ENCODE results near the gene CLDN14. TPM values are rescaled to one million over a fixed set of nuclear protein-coding genes. Genes with fewer than 3 reads are reported as not detected.

The CLDN14 gene
- total RNA-seq, 1 donor from 2014 or later = 0.58 TPM

- no peak overlapping the region for H3K27ac Mint-ChIP-seq
These were observed 44.6 kb upstream of the CLDN14 start for GRCh38 chr21:36524477-36524876.

GRCh38 chr21:36522219-36522808, 42.4 kb upstream of the CLDN14 start:
- Mint-ChIP-seq H3K4me1 (peaks cover 12% of the 10 kb centered on the region), H3K4me3 (no peak overlapping the region), H3K9me3 (peaks cover 7% of the 10 kb centered on the region), H3K36me3 (ENCODE audit: low read depth) (no peaks in the 10 kb centered on the region), H3K27ac (no peak overlapping the region), H3K27me3 (no peaks in the 10 kb centered on the region)
- ChIA-PET CTCF (no interaction called here), POLR2A (no interaction called here)
- DNase-seq (no peak), ATAC-seq (ENCODE audit: low read depth) (no peak)
- TF ChIP-seq CTCF (IDR thresholded peaks at IDR 0.05) = no peak
- intact Hi-C loops (cut with micrococcal nuclease) = no loop called here

More at GRCh38 chr21:36524477-36524876, 44.6 kb upstream of the CLDN14 start:
- no peak for TF ChIP-seq CTCF (IDR thresholded peaks at IDR 0.05)
- Mint-ChIP-seq H3K9me3 (peaks cover 7% of the 10 kb centered on the region), H3K36me3 (ENCODE audit: low read depth) (no peaks in the 10 kb centered on the region), H3K4me1 (no peaks in the 10 kb centered on the region), H3K27me3 (peaks cover 5% of the 10 kb centered on the region), H3K4me3 (no peak overlapping the region)
- intact Hi-C loops (cut with micrococcal nuclease) = no loop called here
- ChIA-PET POLR2A (no interaction called here), CTCF (no interaction called here)
- DNase-seq = no peak
- ATAC-seq (ENCODE audit: low read depth) = no peak

GRCh38 chr21:36518883-36519492, 39.1 kb upstream of the CLDN14 start:
- no peak overlapping the region for H3K27ac Mint-ChIP-seq
- ChIA-PET CTCF (no interaction called here), POLR2A (no interaction called here)
- H3K27me3 Mint-ChIP-seq = no peaks in the 10 kb centered on the region
- no peaks in the 10 kb centered on the region for H3K36me3 Mint-ChIP-seq (ENCODE audit: low read depth)
- DNase-seq = no peak
- no peak for ATAC-seq (ENCODE audit: low read depth)
- no peak for TF ChIP-seq CTCF (IDR thresholded peaks at IDR 0.05)
- intact Hi-C loops (cut with micrococcal nuclease) = no loop called here
- H3K4me3 Mint-ChIP-seq = no peak overlapping the region
- H3K9me3 Mint-ChIP-seq = peaks cover 7% of the 10 kb centered on the region
- H3K4me1 Mint-ChIP-seq = peaks cover 30% of the 10 kb centered on the region

GRCh38 chr21:36517366-36518075, 37.6 kb upstream of the CLDN14 start:
- intact Hi-C loops (cut with micrococcal nuclease) = no loop called here
- ChIA-PET CTCF (no interaction called here), POLR2A (no interaction called here)
- Mint-ChIP-seq H3K4me3 (no peak overlapping the region), H3K4me1 (peaks cover 41% of the 10 kb centered on the region), H3K36me3 (ENCODE audit: low read depth) (no peaks in the 10 kb centered on the region), H3K27me3 (no peaks in the 10 kb centered on the region), H3K9me3 (peaks cover 7% of the 10 kb centered on the region), H3K27ac (no peak overlapping the region)
- DNase-seq = no peak
- no peak for TF ChIP-seq CTCF (IDR thresholded peaks at IDR 0.05)
- ATAC-seq (ENCODE audit: low read depth) = no peak

- H3K27ac Mint-ChIP-seq = no peak overlapping the region
These were observed 36.4 kb upstream of the CLDN14 start for GRCh38 chr21:36516281-36516680.

More at GRCh38 chr21:36516281-36516680, 36.4 kb upstream of the CLDN14 start:
- no peak for ATAC-seq (ENCODE audit: low read depth)
- H3K36me3 Mint-ChIP-seq (ENCODE audit: low read depth) = no peaks in the 10 kb centered on the region
- ChIA-PET POLR2A (no interaction called here), CTCF (no interaction called here)
- H3K27me3 Mint-ChIP-seq = no peaks in the 10 kb centered on the region
- no peak for TF ChIP-seq CTCF (IDR thresholded peaks at IDR 0.05)
- H3K4me3 Mint-ChIP-seq = no peak overlapping the region
- intact Hi-C loops (cut with micrococcal nuclease) = no loop called here
- H3K4me1 Mint-ChIP-seq = peaks cover 51% of the 10 kb centered on the region
- no peak for DNase-seq
- H3K9me3 Mint-ChIP-seq = peaks cover 7% of the 10 kb centered on the region

All from activated B cell treated with CpG ODN at 0.5 μM for 24 hours (primary cell).